K562 (cell line): ENCODE results near the gene ORAI3. TPM values are rescaled to one million over a fixed set of nuclear protein-coding genes. Genes with fewer than 3 reads are reported as not detected.

ENCODE experiments used
- AFF1 ChIP-seq, 2 experiments: fragments of 450-650 bp; IDR thresholded peaks; 2 replicates each; pipeline ENCODE4 v1.6.1; 2018; ENCODE audit warnings: mild to moderate bottlenecking in 2 of 2, low read depth in 1 of 2; ENCODE audit not compliant: partially characterized antibody in 2 of 2
- ATF1 ChIP-seq, 2 experiments: fragments of 450-650 bp in 1 of 2; IDR thresholded peaks; 2 replicates each; pipeline ENCODE4 v1.6.1; 2016; ENCODE audit warnings: missing compliant biosample characterization in 1 of 2, missing genetic modification characterization in 1 of 2
- CCNT2 ChIP-seq: IDR thresholded peaks from 2 replicates; pipeline ENCODE4 v1.6.1; 2011; ENCODE audit warnings: borderline replicate concordance, low read depth, mild to moderate bottlenecking, moderate library complexity, mixed read lengths, low read length; ENCODE audit not compliant: insufficient read length; ENCODE audit errors: extremely low read depth
- CREM ChIP-seq: IDR thresholded peaks from 2 replicates; pipeline ENCODE4 v1.6.1; 2014; ENCODE audit warnings: antibody characterized with exemption, low read depth
- FOXK1 ChIP-seq: sonication (generic); formaldehyde crosslinking; IDR thresholded peaks from 2 replicates; pipeline ENCODE4 v1.8.0; 2022; ENCODE audit warnings: missing genetic modification reagents, mild to moderate bottlenecking, borderline replicate concordance
- JUND ChIP-seq, 2 experiments: IDR thresholded peaks; 2 replicates in 1 of 2; 3 replicates in 1 of 2; pipeline ENCODE4 v1.6.1; 2011; ENCODE audit warnings: borderline replicate concordance in 2 of 2, low read depth in 2 of 2, low read length in 2 of 2, improper control_type of control experiment in 1 of 2, missing biosample characterization in 1 of 2, missing genetic modification characterization in 1 of 2, missing genetic modification reagents in 1 of 2
- KLF1 ChIP-seq: fragments of 450-650 bp; IDR thresholded peaks from 2 replicates; pipeline ENCODE4 v1.6.1; 2016; ENCODE audit warnings: missing genetic modification characterization, missing compliant biosample characterization
- KLF16 ChIP-seq: IDR thresholded peaks from 2 replicates; pipeline ENCODE4 v1.6.1; 2016; ENCODE audit warnings: antibody characterized with exemption
- MNT ChIP-seq, 2 experiments: fragments of 450-650 bp; conservative IDR thresholded peaks; 2 replicates each; pipeline ENCODE4 v1.6.1; 2017; ENCODE audit warnings: mild to moderate bottlenecking in 2 of 2, moderate library complexity in 2 of 2
- NEUROD1 ChIP-seq: fragments of 150-350 bp; IDR thresholded peaks from 2 replicates; pipeline ENCODE4 v1.6.1; 2014; ENCODE audit warnings: borderline replicate concordance, low read length, low read depth; ENCODE audit not compliant: partially characterized antibody
- POLR2AphosphoS5 ChIP-seq: IDR thresholded peaks from 2 replicates; pipeline ENCODE4 v1.6.1; 2011; ENCODE audit warnings: mild to moderate bottlenecking, low read depth, low read length, moderate library complexity; ENCODE audit not compliant: control insufficient read depth, insufficient read depth
- TAF15 ChIP-seq: fragments of 200-400 bp; formaldehyde crosslinking; IDR thresholded peaks from 2 replicates; pipeline ENCODE4 v1.6.1; 2017; ENCODE audit warnings: mild to moderate bottlenecking, low read depth, low read length, moderate library complexity
- YY1 ChIP-seq, 3 experiments: IDR thresholded peaks; 2 replicates each; pipeline ENCODE4 v1.6.1; 2011; ENCODE audit warnings: low read length in 2 of 3, mild to moderate bottlenecking in 2 of 3, moderate library complexity in 2 of 3, borderline replicate concordance in 1 of 3, control low read depth in 1 of 3, low read depth in 1 of 3; ENCODE audit not compliant: insufficient read depth in 3 of 3, insufficient replicate concordance in 2 of 3, control insufficient read depth in 1 of 3, insufficient read length in 1 of 3; ENCODE audit errors: extremely low read depth in 1 of 3
- ZBTB1 ChIP-seq: sonication (generic); formaldehyde crosslinking; IDR thresholded peaks from 2 replicates; pipeline ENCODE4 v1.8.1; 2023; ENCODE audit warnings: missing genetic modification reagents, low read depth, mild to moderate bottlenecking, borderline replicate concordance
- ZNF24 ChIP-seq: fragments of 450-650 bp; IDR thresholded peaks from 2 replicates; pipeline ENCODE4 v1.6.1; 2016
- ZNF436 ChIP-seq: fragments of 250-450, 450-650 bp; sonication (Bioruptor Pico); formaldehyde crosslinking; IDR thresholded peaks from 2 replicates; pipeline ENCODE4 v1.7.0; 2020; ENCODE audit warnings: mild to moderate bottlenecking
- ZNF699 ChIP-seq: fragments of 250-450 bp; sonication (Bioruptor Pico); IDR thresholded peaks from 2 replicates; pipeline ENCODE4 v1.8.0; 2021; ENCODE audit warnings: mild to moderate bottlenecking, moderate library complexity; ENCODE audit not compliant: insufficient replicate concordance
- ZNF77 ChIP-seq: fragments of 250-450 bp; sonication (Bioruptor Pico); IDR thresholded peaks from 2 replicates; pipeline ENCODE4 v1.5.0; 2020
- polyA plus RNA-seq, 8 experiments: library from polyadenylated mRNA; depleted of rRNA in 4 of 8; stranded (reverse) in 5 of 8; unstranded in 3 of 8; fragments of >200 nt; fragmentation: Nextera tagmentation in 2 of 8; fragmentation: Illumina TruSeq in 1 of 8; extraction: Ambion mirVana in 2 of 8; extraction: Trizol in 1 of 8; gene quantifications; 2 replicates each; pipeline versions ENCODE4 v1.2.1 to v1.2.3, GENCODE V29; 2011 to 2014; ENCODE audit warnings: inconsistent platforms in 1 of 8, missing spikeins in 1 of 8
- total RNA-seq, 7 experiments: library from RNA; depleted of rRNA in 6 of 7; stranded (reverse); fragments of >200 nt in 6 of 7; fragmentation: Illumina TruSeq in 2 of 7; extraction: Trizol in 2 of 7; gene quantifications; 2 replicates each; pipeline versions ENCODE4 v1.2.1 to v1.2.3, GENCODE V29; 2011 to 2021; ENCODE audit warnings: low replicate concordance in 1 of 7

The ORAI3 gene
- total and polyA plus RNA-seq, 9 of the 15 experiments (the other 6 are each of a cell fraction or from before 2014, with no cell fraction given), result 4.9 to 23.3 (median 14.1) TPM

- TF ChIP-seq YY1 (IDR thresholded peaks at IDR 0.05; ENCODE audit: borderline replicate concordance in 1 of 3, control insufficient read depth in 1 of 3, extremely low read depth in 1 of 3, insufficient read depth in 3 of 3, insufficient read length in 1 of 3, insufficient replicate concordance in 2 of 3, low read depth in 1 of 3, low read length in 2 of 3), result peak in 1 of 3 experiments; percentile 40
- TF ChIP-seq TAF15, result no peak
- no peak for TF ChIP-seq ZBTB1 (CRISPR knock-in tag)
- TF ChIP-seq CCNT2, result no peak
- TF ChIP-seq ZNF77 (CRISPR knock-in tag), result no peak
- TF ChIP-seq ZNF699 (CRISPR knock-in tag), result no peak
- TF ChIP-seq POLR2AphosphoS5, result no peak
- 0 out of 2 replicates have a peak, but pooled peaks have one; percentile 20 for TF ChIP-seq ZNF24
- TF ChIP-seq ZNF436 (CRISPR knock-in tag), result no peak
- TF ChIP-seq ATF1 (CRISPR knock-in tag; IDR thresholded peaks at IDR 0.05), result no peak
- no peak for TF ChIP-seq ATF1 (tag; IDR thresholded peaks at IDR 0.05)
- no peak for TF ChIP-seq KLF1
- TF ChIP-seq JUND (IDR thresholded peaks at IDR 0.05; ENCODE audit: borderline replicate concordance, low read depth, low read length), result no peak
- TF ChIP-seq JUND (tag; IDR thresholded peaks at IDR 0.05; ENCODE audit: borderline replicate concordance, low read depth, low read length), result peak; percentile 25; the same call in 1 of the 3 replicates
- TF ChIP-seq NEUROD1, result no peak
- peak; percentile 15; the same call in 1 of the 2 replicates for TF ChIP-seq FOXK1 (CRISPR knock-in tag)
- TF ChIP-seq CREM, result peak; percentile 48; the same call in 1 of the 2 replicates
- TF ChIP-seq MNT (conservative IDR thresholded peaks at IDR 0.05), result peak in 1 of 2 experiments; percentile 50; a peak in 2 of 4 replicates
- peak in 1 of 2 experiments; percentile 36 for TF ChIP-seq AFF1 (IDR thresholded peaks at IDR 0.05; ENCODE audit: low read depth in 1 of 2, partially characterized antibody in 2 of 2)
- no peak; the same call in 1 of the 2 replicates for TF ChIP-seq KLF16
Observed at GRCh38 chr16:30921748-30922419, 27.0 kb upstream of the ORAI3 start (continued).
